ENCODE measurements around the gene SREBF2. TPM values are rescaled to one million over a fixed set of nuclear protein-coding genes. Genes with fewer than 3 reads are reported as not detected.
"Not testable (repeated sequence)": the region's sequence is repeated elsewhere in the genome, so short reads cannot be mapped to it uniquely, and the experiment has no call there.

The SREBF2 gene
- total RNA-seq, 1 donor from 2014 or later, result 20.9 TPM

DNA sequence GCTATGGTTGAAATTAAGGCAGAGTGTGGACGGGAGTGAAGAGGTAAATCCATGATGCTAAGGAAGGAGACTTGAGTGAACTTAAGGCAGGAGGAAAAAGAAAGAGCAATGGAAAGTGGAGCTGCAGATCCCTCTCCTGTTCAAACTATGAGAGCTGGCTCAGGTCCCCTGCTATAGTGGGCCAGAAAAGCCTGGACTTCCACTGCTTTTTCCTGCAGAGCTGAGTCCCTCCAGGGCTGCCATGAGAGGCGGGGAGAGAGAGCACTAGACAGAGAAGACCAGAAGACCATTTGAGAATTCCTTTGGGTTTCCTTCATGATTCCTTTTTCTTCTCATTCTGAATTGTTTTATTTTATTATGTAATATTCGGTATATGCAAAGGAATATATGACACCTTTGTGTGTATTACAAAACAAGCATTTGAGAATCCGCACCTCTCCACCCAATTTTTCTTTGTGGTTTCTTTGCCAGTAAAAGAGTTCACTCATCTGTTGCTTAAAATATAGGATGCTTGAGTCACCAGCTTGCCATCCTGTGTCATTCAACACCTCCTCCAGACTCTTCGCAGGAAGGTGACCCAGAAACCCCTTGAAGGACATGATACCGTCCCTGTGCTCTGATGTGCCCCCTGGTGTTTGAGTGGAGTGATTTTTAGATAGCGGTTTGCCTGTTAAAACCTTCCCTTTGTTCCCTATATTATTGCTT is 24.4 kb downstream of the SREBF2 start:
- no peak overlapping the region for H3K4me3 ChIP-seq (ENCODE audit: low read length in 3 of 3)
- peaks cover 3 to 16% (median 11%) of the 10 kb centered on the region in 3 donors for H3K4me1 ChIP-seq (ENCODE audit: control insufficient read depth in 3 of 3, insufficient read depth in 3 of 3, low read length in 3 of 3)
- H3K9me3 ChIP-seq (ENCODE audit: control insufficient read depth in 3 of 3, low read length in 3 of 3), result no peaks in the 10 kb centered on the region
- no peaks in the 10 kb centered on the region for H3K27me3 ChIP-seq (ENCODE audit: control insufficient read depth in 3 of 3, insufficient read depth in 3 of 3, low read length in 3 of 3)
- H3K36me3 ChIP-seq (ENCODE audit: control insufficient read depth in 3 of 3, insufficient read depth in 3 of 3, low read length in 3 of 3), result no peaks in the 10 kb centered on the region
- H3K27ac ChIP-seq (ENCODE audit: low read depth, low read length), result no peak overlapping the region
- no peak overlapping the region for H3K9ac ChIP-seq (ENCODE audit: low read depth in 1 of 3, low read length in 3 of 3)

DNA sequence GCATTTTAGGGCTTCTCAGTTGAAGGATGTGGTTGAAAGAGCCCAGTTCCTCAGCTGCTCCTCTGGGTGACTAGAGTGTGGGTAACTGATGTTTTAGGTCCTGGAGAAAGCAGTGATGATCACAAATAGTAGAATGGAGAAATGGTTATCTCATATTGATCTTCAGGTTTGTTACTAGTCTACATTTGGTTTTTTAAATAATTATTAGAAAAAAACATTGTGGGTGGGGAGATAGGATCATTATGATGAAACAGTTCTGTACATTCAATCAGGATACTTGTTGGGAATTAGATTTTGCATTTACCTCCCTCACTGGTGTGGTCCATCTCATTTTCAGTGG is 24.9 kb downstream of the SREBF2 start:
- H3K4me3 ChIP-seq (ENCODE audit: low read length in 3 of 3), result no peak overlapping the region
- H3K27ac ChIP-seq (ENCODE audit: low read depth, low read length), result no peak overlapping the region
- H3K4me1 ChIP-seq (ENCODE audit: control insufficient read depth in 3 of 3, insufficient read depth in 3 of 3, low read length in 3 of 3), result peaks cover 7 to 20% (median 15%) of the 10 kb centered on the region in 3 donors
- no peak overlapping the region for H3K9ac ChIP-seq (ENCODE audit: low read depth in 1 of 3, low read length in 3 of 3)
- H3K36me3 ChIP-seq (ENCODE audit: control insufficient read depth in 3 of 3, insufficient read depth in 3 of 3, low read length in 3 of 3), result no peaks in the 10 kb centered on the region
- no peaks in the 10 kb centered on the region for H3K27me3 ChIP-seq (ENCODE audit: control insufficient read depth in 3 of 3, insufficient read depth in 3 of 3, low read length in 3 of 3)
- H3K9me3 ChIP-seq (ENCODE audit: control insufficient read depth in 3 of 3, low read length in 3 of 3), result no peaks in the 10 kb centered on the region

GRCh38 chr22:41862160-41862529 is 29.2 kb downstream of the SREBF2 start:
- Histone ChIP-seq H3K4me3 (ENCODE audit: low read length in 3 of 3) (no peak overlapping the region), H3K36me3 (ENCODE audit: control insufficient read depth in 3 of 3, insufficient read depth in 3 of 3, low read length in 3 of 3) (peaks cover 5 to 8% (median 5%) of the 10 kb centered on the region in 3 donors), H3K4me1 (ENCODE audit: control insufficient read depth in 3 of 3, insufficient read depth in 3 of 3, low read length in 3 of 3) (peaks cover 9 to 18% (median 13%) of the 10 kb centered on the region in 3 donors), H3K27ac (ENCODE audit: low read depth, low read length) (peak overlapping the region; percentile 47), H3K27me3 (ENCODE audit: control insufficient read depth in 3 of 3, insufficient read depth in 3 of 3, low read length in 3 of 3) (no peaks in the 10 kb centered on the region), H3K9ac (ENCODE audit: low read depth in 1 of 3, low read length in 3 of 3) (peak overlapping the region; percentile 25 to 57 (median 32)), H3K9me3 (ENCODE audit: control insufficient read depth in 3 of 3, low read length in 3 of 3) (no peaks in the 10 kb centered on the region)

- Histone ChIP-seq H3K4me3 (ENCODE audit: low read length in 3 of 3) (no peak overlapping the region), H3K27me3 (ENCODE audit: control insufficient read depth in 3 of 3, insufficient read depth in 3 of 3, low read length in 3 of 3) (no peaks in the 10 kb centered on the region), H3K27ac (ENCODE audit: low read depth, low read length) (peak overlapping the region; percentile 47), H3K9me3 (ENCODE audit: control insufficient read depth in 3 of 3, low read length in 3 of 3) (no peaks in the 10 kb centered on the region), H3K36me3 (ENCODE audit: control insufficient read depth in 3 of 3, insufficient read depth in 3 of 3, low read length in 3 of 3) (peaks cover 7 to 9% (median 7%) of the 10 kb centered on the region in 3 donors), H3K9ac (ENCODE audit: low read depth in 1 of 3, low read length in 3 of 3) (peak overlapping the region; percentile 25 to 57 (median 32)), H3K4me1 (ENCODE audit: control insufficient read depth in 3 of 3, insufficient read depth in 3 of 3, low read length in 3 of 3) (peaks cover 7 to 14% (median 7%) of the 10 kb centered on the region in 3 donors)
Measured at GRCh38 chr22:41862530-41863266, 29.8 kb downstream of the SREBF2 start.

DNA sequence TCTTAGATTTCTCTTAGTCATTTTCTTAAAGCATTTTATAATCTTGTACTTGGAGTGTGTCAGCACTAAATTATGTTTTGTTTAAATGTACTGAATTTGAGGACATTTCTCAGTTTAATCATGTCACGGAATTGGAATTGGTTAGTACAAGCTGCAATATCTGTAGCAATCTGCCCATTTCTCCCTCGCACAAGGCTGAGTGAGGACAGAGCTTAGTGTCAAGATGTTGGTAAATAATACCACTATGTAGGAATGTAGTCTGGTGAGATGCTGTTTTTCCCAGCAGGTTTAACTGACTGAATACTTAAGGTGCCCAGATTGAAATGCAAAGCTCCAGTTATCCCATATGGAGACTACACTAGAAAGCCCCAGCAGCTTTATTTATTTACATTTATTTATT is 30.6 kb downstream of the SREBF2 start:
- H3K9me3 ChIP-seq (ENCODE audit: control insufficient read depth in 3 of 3, low read length in 3 of 3), result no peaks in the 10 kb centered on the region
- H3K9ac ChIP-seq (ENCODE audit: low read depth in 1 of 3, low read length in 3 of 3), result no peak overlapping the region
- no peak overlapping the region for H3K27ac ChIP-seq (ENCODE audit: low read depth, low read length)
- peaks cover 7 to 14% (median 7%) of the 10 kb centered on the region in 3 donors for H3K4me1 ChIP-seq (ENCODE audit: control insufficient read depth in 3 of 3, insufficient read depth in 3 of 3, low read length in 3 of 3)
- H3K27me3 ChIP-seq (ENCODE audit: control insufficient read depth in 3 of 3, insufficient read depth in 3 of 3, low read length in 3 of 3), result no peaks in the 10 kb centered on the region
- peaks cover 12 to 14% (median 13%) of the 10 kb centered on the region in 3 donors for H3K36me3 ChIP-seq (ENCODE audit: control insufficient read depth in 3 of 3, insufficient read depth in 3 of 3, low read length in 3 of 3)
- H3K4me3 ChIP-seq (ENCODE audit: low read length in 3 of 3), result no peak overlapping the region

GRCh38 chr22:41868556-41868955 is 35.7 kb downstream of the SREBF2 start:
- H3K4me1 ChIP-seq (ENCODE audit: control insufficient read depth in 3 of 3, insufficient read depth in 3 of 3, low read length in 3 of 3), result peaks cover 2% of the 10 kb centered on the region in 3 donors
- no peaks in the 10 kb centered on the region for H3K27me3 ChIP-seq (ENCODE audit: control insufficient read depth in 3 of 3, insufficient read depth in 3 of 3, low read length in 3 of 3)
- no peaks in the 10 kb centered on the region for H3K9me3 ChIP-seq (ENCODE audit: control insufficient read depth in 3 of 3, low read length in 3 of 3)
- no peak overlapping the region for H3K9ac ChIP-seq (ENCODE audit: low read depth in 1 of 3, low read length in 3 of 3)
- no peak overlapping the region for H3K27ac ChIP-seq (ENCODE audit: low read depth, low read length)
- peaks cover 24 to 33% (median 25%) of the 10 kb centered on the region in 3 donors for H3K36me3 ChIP-seq (ENCODE audit: control insufficient read depth in 3 of 3, insufficient read depth in 3 of 3, low read length in 3 of 3)
- H3K4me3 ChIP-seq (ENCODE audit: low read length in 3 of 3), result no peak overlapping the region

- not testable (repeated sequence) for H3K27me3 ChIP-seq (ENCODE audit: control insufficient read depth in 3 of 3, insufficient read depth in 3 of 3, low read length in 3 of 3); H3K4me3 ChIP-seq (ENCODE audit: low read length in 3 of 3); H3K9ac ChIP-seq (ENCODE audit: low read depth in 1 of 3, low read length in 3 of 3); H3K27ac ChIP-seq (ENCODE audit: low read depth, low read length); H3K4me1 ChIP-seq (ENCODE audit: control insufficient read depth in 3 of 3, insufficient read depth in 3 of 3, low read length in 3 of 3); H3K9me3 ChIP-seq (ENCODE audit: control insufficient read depth in 3 of 3, low read length in 3 of 3)
- peaks cover 29 to 38% (median 35%) of the 10 kb centered on the region in 3 donors for H3K36me3 ChIP-seq (ENCODE audit: control insufficient read depth in 3 of 3, insufficient read depth in 3 of 3, low read length in 3 of 3)
Measured at GRCh38 chr22:41870081-41870480, 37.2 kb downstream of the SREBF2 start.

DNA sequence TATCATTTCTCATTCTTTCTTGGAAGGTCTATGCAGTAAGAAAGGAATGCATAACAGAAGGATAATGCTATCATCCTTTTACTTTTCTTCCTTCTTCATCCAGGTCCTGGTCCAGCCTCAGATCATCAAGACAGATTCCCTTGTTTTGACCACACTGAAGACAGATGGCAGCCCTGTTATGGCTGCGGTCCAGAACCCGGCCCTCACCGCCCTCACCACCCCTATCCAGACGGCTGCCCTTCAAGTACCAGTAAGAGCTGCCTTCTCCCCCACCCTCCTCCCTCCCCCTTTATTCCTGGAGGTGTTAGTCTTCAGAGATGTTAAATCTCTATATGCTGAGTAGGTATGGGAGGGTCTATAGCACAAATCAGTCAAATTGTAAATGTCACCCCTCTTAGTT is 37.9 kb downstream of the SREBF2 start:
- Histone ChIP-seq H3K9me3 (ENCODE audit: control insufficient read depth in 3 of 3, low read length in 3 of 3) (no peaks in the 10 kb centered on the region), H3K4me1 (ENCODE audit: control insufficient read depth in 3 of 3, insufficient read depth in 3 of 3, low read length in 3 of 3) (peaks cover 4 to 9% (median 4%) of the 10 kb centered on the region in 3 donors), H3K4me3 (ENCODE audit: low read length in 3 of 3) (no peak overlapping the region), H3K27ac (ENCODE audit: low read depth, low read length) (no peak overlapping the region), H3K9ac (ENCODE audit: low read depth in 1 of 3, low read length in 3 of 3) (no peak overlapping the region), H3K27me3 (ENCODE audit: control insufficient read depth in 3 of 3, insufficient read depth in 3 of 3, low read length in 3 of 3) (no peaks in the 10 kb centered on the region), H3K36me3 (ENCODE audit: control insufficient read depth in 3 of 3, insufficient read depth in 3 of 3, low read length in 3 of 3) (peaks cover 34 to 43% (median 42%) of the 10 kb centered on the region in 3 donors)

GRCh38 chr22:41873391-41873790 is 40.5 kb downstream of the SREBF2 start:
- H3K4me1 ChIP-seq (ENCODE audit: control insufficient read depth in 3 of 3, insufficient read depth in 3 of 3, low read length in 3 of 3), result peaks cover 4 to 9% (median 4%) of the 10 kb centered on the region in 3 donors
- no peaks in the 10 kb centered on the region for H3K27me3 ChIP-seq (ENCODE audit: control insufficient read depth in 3 of 3, insufficient read depth in 3 of 3, low read length in 3 of 3)
- peak overlapping the region in 1 of 3 donors; percentile 0 for H3K9ac ChIP-seq (ENCODE audit: low read depth in 1 of 3, low read length in 3 of 3)
- H3K36me3 ChIP-seq (ENCODE audit: control insufficient read depth in 3 of 3, insufficient read depth in 3 of 3, low read length in 3 of 3), result peaks cover 36 to 55% (median 52%) of the 10 kb centered on the region in 3 donors
- no peaks in the 10 kb centered on the region for H3K9me3 ChIP-seq (ENCODE audit: control insufficient read depth in 3 of 3, low read length in 3 of 3)
- H3K27ac ChIP-seq (ENCODE audit: low read depth, low read length), result peak overlapping the region; percentile 52
- no peak overlapping the region for H3K4me3 ChIP-seq (ENCODE audit: low read length in 3 of 3)

- H3K36me3 ChIP-seq (ENCODE audit: control insufficient read depth in 3 of 3, insufficient read depth in 3 of 3, low read length in 3 of 3), result peaks cover 31 to 54% (median 53%) of the 10 kb centered on the region in 3 donors
- peaks cover 4 to 9% (median 4%) of the 10 kb centered on the region in 3 donors for H3K4me1 ChIP-seq (ENCODE audit: control insufficient read depth in 3 of 3, insufficient read depth in 3 of 3, low read length in 3 of 3)
- peak overlapping the region in 1 of 3 donors; percentile 0 for H3K9ac ChIP-seq (ENCODE audit: low read depth in 1 of 3, low read length in 3 of 3)
- no peak overlapping the region for H3K4me3 ChIP-seq (ENCODE audit: low read length in 3 of 3)
- no peaks in the 10 kb centered on the region for H3K27me3 ChIP-seq (ENCODE audit: control insufficient read depth in 3 of 3, insufficient read depth in 3 of 3, low read length in 3 of 3)
- H3K9me3 ChIP-seq (ENCODE audit: control insufficient read depth in 3 of 3, low read length in 3 of 3), result no peaks in the 10 kb centered on the region
- H3K27ac ChIP-seq (ENCODE audit: low read depth, low read length), result no peak overlapping the region
Measured at GRCh38 chr22:41874090-41874489, 41.2 kb downstream of the SREBF2 start.

All from skeletal muscle tissue (tissue), 4 donors.